ENCODE data around the gene RPH3AL. TPM values are rescaled to one million over a fixed set of nuclear protein-coding genes. Genes with fewer than 3 reads are reported as not detected.
A peak's percentile ranks its signal among the peaks of the same experiment; 100 is the strongest.

RPH3AL gene
- total and polyA plus RNA-seq, 9 donors: 5.8 to 43.8 (median 21.0) TPM

GRCh38 chr17:395179-395578 lies 42.6 kb upstream of the RPH3AL start:
- intact Hi-C loops (cut with DNase I): no loop called here
- Histone ChIP-seq H3K27ac (no peak overlapping the region), H3K27me3 (no peaks in the 10 kb centered on the region), H3K9me3 (no peaks in the 10 kb centered on the region), H3K4me1 (ENCODE audit: insufficient read depth) (peaks cover 4% of the 10 kb centered on the region), H3K36me3 (no peaks in the 10 kb centered on the region), H3K4me3 (no peak overlapping the region)
- DNase-seq: no peak
- WGBS, 3 donors: 89 to 94% (median 93%) methylated on average over 9 of the region's 9 CpGs
- TF ChIP-seq EP300 (IDR thresholded peaks at IDR 0.05) (no peak), CTCF (IDR thresholded peaks at IDR 0.05) (no peak), POLR2A (IDR thresholded peaks at IDR 0.05) (no peak)

GRCh38 chr17:394718-395095 lies 42.1 kb upstream of the RPH3AL start:
- WGBS, 3 donors: 89 to 92% (median 90%) methylated on average over 9 of the region's 9 CpGs
- Histone ChIP-seq H3K27me3 (no peaks in the 10 kb centered on the region), H3K27ac (no peak overlapping the region), H3K9me3 (no peaks in the 10 kb centered on the region), H3K4me3 (no peak overlapping the region), H3K36me3 (no peaks in the 10 kb centered on the region), H3K4me1 (ENCODE audit: insufficient read depth) (peaks cover 4% of the 10 kb centered on the region)
- intact Hi-C loops (cut with DNase I): no loop called here
- no peak for TF ChIP-seq CTCF (IDR thresholded peaks at IDR 0.05)
- no peak for TF ChIP-seq POLR2A (IDR thresholded peaks at IDR 0.05)
- no peak for TF ChIP-seq EP300 (IDR thresholded peaks at IDR 0.05)
- DNase-seq: no peak

- intact Hi-C loops (cut with DNase I): no loop called here
- Histone ChIP-seq H3K9me3 (no peaks in the 10 kb centered on the region), H3K36me3 (no peaks in the 10 kb centered on the region), H3K4me1 (ENCODE audit: insufficient read depth) (peaks cover 4% of the 10 kb centered on the region), H3K27me3 (no peaks in the 10 kb centered on the region), H3K27ac (peak overlapping the region in 1 of 2 donors; percentile 30), H3K4me3 (no peak overlapping the region)
- WGBS, 3 donors: 48 to 58% (median 48%) methylated on average over 19 of the region's 19 CpGs
- DNase-seq: peak in 3 of 5 donors; percentile 35 to 58 (median 39)
- no peak for TF ChIP-seq POLR2A (IDR thresholded peaks at IDR 0.05)
- TF ChIP-seq EP300 (IDR thresholded peaks at IDR 0.05): no peak
- no peak for TF ChIP-seq CTCF (IDR thresholded peaks at IDR 0.05)
Observed at GRCh38 chr17:393806-394717, 41.5 kb upstream of the RPH3AL start.

GRCh38 chr17:391850-392249 lies 39.2 kb upstream of the RPH3AL start:
- Histone ChIP-seq H3K27me3 (no peaks in the 10 kb centered on the region), H3K9me3 (no peaks in the 10 kb centered on the region), H3K4me1 (ENCODE audit: insufficient read depth) (peaks cover 4% of the 10 kb centered on the region), H3K36me3 (no peaks in the 10 kb centered on the region), H3K27ac (no peak overlapping the region), H3K4me3 (no peak overlapping the region)
- no peak for DNase-seq
- 80 to 84% (median 83%) methylated on average over 11 of the region's 11 CpGs for WGBS, 3 donors
- TF ChIP-seq POLR2A (IDR thresholded peaks at IDR 0.05) (no peak), EP300 (IDR thresholded peaks at IDR 0.05) (no peak), CTCF (IDR thresholded peaks at IDR 0.05) (no peak)
- intact Hi-C loops (cut with DNase I): no loop called here

All from ovary (tissue), 9 donors.